ENCODE results near the gene MKRN2.

The MKRN2 gene

GRCh38 chr3:12556314-12556689, 585 bp upstream of the MKRN2 start:
- no peak for DNase-seq (ENCODE audit: low spot score)

- DNase-seq (ENCODE audit: low spot score): peak; percentile 31
Measured at GRCh38 chr3:12557473-12558100, 700 bp downstream of the MKRN2 start.

- DNase-seq (ENCODE audit: low spot score): no peak
Measured at GRCh38 chr3:12558706-12559105, 1.8 kb downstream of the MKRN2 start.

GRCh38 chr3:12559520-12559919, 2.6 kb downstream of the MKRN2 start:
- DNase-seq (ENCODE audit: low spot score): no peak

DNA sequence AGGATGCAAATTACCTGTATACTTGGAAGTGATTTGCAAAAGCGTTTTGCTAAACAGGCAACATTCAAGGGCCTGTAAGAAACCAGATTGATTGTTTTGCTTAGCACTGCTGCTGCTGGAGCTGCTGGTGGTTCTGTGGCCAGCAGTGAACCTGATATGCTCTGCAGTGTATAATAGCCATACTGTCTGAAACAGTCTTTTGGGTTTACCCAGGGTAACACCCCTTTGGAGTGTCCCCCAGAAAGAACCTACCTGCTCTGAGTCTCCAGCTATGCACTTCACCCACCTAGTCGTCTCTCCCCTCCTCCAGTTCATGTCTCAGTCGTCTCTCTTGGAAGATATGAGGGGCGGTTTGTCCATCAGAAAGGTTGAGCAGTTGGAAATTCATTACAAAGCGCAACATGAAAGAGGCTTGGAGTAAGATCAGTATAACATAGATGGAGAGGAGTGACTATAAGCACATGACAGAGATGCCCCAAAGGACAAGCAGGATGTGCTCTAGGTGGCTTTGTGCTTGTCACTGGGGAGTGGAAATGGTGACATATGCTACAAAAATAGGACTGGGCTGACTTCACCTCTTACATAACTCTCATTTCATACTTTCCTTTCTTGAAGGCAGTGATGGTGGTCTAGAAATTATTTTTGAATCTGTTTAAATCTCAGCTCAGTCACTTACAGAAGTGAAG, 3.8 kb downstream of the MKRN2 start:
- DNase-seq (ENCODE audit: low spot score): no peak

GRCh38 chr3:12561397-12561796, 4.5 kb downstream of the MKRN2 start:
- DNase-seq (ENCODE audit: low spot score): no peak

DNA sequence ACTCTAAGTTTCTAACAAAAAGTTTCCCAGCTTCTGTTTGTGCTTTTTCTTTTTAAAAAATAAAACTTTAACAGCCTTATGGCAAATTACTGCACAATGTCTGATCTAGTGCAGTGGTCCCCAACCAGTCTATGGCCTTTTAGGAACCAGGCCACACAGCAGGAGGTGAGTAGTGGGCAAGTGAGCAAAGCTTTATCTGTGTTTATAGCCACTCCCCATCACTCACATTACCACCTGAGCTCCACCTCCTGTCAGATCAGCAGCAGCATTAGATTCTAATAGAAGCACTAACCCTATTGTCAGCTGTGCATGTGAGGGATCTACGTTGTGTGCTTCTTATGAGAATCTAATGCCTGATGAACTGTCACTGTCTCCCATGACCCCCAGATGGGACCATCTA, 5.6 kb downstream of the MKRN2 start:
- DNase-seq (ENCODE audit: low spot score): no peak

DNA sequence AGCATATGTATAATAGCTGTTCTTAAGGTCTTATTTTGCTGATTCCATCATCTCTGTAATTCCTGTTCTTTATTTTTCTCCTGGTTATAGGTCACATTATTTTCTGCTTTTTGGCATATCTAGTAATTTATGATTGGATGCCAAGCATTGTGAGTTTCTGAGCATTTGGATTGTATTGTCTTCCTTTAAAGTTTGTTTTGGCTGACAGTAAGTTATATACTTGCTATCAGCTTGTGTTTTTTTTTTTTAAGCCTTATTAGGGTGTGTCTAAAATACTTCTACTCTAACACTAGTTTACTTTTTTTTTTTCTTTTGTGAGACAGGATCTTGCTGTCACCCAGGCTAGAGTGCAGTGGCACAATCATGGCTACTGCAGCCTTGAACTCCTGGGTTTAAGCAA, 10.1 kb downstream of the MKRN2 start:
- no peak for DNase-seq (ENCODE audit: low spot score)

- DNase-seq (ENCODE audit: low spot score): no peak
Measured at GRCh38 chr3:12568747-12569146, 11.9 kb downstream of the MKRN2 start.

- no peak for DNase-seq (ENCODE audit: low spot score)
Measured at GRCh38 chr3:12569836-12570235, 12.9 kb downstream of the MKRN2 start.

DNA sequence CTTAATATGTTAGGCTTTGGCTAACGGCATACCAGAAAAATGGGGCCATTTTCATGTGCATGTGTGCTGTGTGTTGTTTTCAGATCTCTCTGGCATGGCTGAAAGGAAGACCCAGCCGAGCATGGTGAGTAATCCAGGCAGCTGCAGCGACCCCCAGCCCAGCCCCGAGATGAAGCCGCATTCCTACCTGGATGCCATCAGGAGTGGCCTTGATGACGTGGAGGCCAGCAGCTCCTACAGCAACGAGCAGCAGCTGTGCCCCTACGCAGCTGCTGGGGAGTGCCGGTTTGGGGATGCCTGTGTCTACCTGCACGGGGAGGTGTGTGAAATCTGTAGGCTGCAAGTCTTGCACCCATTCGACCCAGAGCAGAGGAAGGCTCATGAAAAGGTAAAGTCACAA, 15.1 kb downstream of the MKRN2 start:
- no peak for DNase-seq (ENCODE audit: low spot score)

DNA sequence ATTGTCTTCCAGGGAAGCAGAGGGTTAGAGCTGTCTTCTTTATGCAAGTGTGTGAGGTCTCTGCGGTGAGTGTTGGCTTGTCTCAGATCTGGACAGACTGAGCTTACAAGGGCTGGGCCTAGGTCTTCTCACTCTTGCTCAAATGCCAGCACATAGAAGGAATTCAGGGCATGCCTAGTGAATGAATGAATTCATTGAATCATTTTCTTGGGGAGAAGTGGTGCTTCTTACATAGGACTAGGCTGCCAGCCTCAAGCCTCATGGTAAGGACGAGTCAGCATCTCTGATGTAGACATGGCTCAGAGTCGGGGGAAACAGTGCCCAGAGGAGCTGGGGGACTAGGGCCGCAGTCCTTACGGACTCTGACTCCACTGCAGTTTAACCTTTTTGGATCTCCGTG, 17.2 kb downstream of the MKRN2 start:
- no peak for DNase-seq (ENCODE audit: low spot score)

DNA sequence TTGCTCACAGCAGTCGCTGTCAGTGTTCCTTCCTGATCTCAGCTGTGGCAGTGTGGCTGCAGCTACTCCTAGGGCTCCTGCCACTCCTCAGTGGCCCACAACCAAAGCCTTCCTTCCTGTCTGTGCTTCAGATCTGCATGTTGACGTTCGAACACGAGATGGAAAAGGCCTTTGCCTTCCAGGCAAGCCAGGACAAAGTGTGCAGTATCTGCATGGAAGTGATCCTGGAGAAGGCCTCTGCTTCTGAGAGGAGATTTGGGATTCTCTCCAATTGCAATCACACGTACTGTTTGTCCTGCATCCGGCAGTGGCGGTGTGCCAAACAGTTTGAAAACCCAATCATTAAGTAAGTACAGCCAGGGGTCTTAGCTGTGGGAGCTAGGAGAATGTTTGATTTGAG, 17.8 kb downstream of the MKRN2 start:
- DNase-seq (ENCODE audit: low spot score): no peak

GRCh38 chr3:12577379-12577778, 20.5 kb downstream of the MKRN2 start:
- no peak for DNase-seq (ENCODE audit: low spot score)

DNA sequence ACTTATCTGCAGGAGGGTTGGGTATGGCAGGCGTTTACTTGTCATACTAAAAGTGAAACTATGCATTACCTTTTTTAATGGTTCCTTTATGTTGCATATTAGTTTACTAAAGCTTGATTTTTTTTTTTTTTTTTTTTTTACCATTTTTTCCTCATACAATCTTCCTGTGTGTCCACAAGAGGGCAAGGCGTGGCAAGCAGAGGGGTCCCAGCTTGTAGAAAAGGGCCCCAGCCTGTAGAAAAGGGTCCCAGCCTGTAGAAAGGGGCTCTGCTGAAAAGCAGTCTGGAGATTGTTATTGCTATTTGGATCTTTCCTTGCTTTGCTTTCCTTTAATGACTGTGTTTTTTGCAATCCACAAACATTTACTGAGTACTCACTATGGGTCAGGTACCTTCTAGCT, 21.9 kb downstream of the MKRN2 start:
- DNase-seq (ENCODE audit: low spot score): no peak

DNA sequence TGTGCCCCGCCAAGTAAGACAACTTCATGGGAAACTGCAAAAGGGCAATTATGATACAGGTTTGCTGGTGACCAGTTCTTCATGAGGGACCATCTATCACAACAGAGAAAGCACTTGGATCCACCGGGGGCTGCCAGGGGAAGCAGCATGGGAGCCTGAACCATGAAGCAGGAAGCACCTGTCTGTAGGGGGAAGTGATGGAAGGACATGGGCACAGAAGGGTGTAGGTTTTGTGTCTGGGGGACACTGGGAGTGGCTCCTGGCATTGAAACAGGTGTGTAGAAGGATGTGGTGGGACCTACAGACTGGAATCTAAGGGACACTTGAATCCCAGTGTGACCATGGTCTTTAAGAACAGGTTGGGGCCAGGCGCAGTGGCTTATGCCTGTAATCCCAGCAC, 22.6 kb downstream of the MKRN2 start:
- DNase-seq (ENCODE audit: low spot score): no peak

DNA sequence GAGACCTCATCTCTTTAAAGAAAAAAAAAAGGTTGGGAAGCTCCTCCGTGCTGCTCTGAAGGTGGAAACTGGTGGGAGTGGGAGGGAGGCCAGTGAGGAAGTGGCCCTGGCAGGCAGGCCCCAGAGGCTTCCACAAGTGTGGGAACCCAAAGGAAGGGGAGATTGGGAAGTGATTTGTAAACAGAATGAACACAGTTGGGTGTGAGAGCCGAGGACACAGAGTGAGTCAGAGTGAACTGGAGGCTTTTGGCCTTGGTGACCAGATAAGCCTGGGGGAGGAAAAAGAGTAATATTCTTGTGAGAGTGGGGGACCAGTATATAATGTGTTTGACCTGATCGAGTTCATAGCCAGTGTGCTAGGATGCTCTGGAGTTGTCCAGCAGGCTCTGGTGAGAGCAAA, 23.0 kb downstream of the MKRN2 start:
- no peak for DNase-seq (ENCODE audit: low spot score)

DNA sequence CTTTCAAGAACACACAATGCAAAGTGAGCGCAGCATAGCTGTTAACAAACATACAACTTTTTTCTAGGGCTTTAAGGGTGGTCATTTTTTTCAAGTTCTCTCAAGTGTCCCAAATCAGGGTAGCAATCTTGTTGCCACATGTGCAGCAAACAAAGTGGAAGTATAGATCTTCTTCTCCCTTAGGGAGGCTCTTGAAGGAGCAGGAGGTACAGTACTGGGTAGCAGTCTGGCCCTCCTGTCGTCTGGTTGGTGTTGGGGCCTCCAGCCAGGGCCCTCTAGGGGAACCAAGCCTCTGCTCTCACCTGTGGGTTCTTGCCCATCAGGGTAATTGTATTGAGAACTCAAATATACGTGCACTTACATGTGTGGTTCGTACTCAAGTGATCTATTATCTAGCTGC, 25.8 kb downstream of the MKRN2 start:
- DNase-seq (ENCODE audit: low spot score): no peak

GRCh38 chr3:12583280-12583679, 26.4 kb downstream of the MKRN2 start:
- DNase-seq (ENCODE audit: low spot score): no peak

DNA sequence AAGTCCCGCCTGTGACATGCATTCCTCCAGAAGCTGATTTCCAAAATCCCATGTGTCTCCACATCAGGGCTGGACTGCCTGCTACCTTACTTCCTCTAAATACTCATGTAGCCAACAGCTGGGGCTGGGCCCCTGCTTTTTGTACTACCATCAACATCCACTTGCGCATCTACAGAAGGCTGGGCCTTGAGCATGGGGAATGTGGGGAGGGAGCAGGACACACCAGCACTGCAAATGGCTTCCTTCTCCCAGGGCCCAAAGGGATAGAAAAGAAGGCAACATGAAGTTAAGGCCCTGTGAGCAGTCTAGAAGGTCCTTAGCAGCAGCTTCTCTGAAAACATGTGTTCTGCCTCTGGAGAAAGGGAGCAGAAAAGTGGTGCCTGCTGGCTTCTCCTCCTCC, 27.2 kb downstream of the MKRN2 start:
- DNase-seq (ENCODE audit: low spot score): no peak

DNA sequence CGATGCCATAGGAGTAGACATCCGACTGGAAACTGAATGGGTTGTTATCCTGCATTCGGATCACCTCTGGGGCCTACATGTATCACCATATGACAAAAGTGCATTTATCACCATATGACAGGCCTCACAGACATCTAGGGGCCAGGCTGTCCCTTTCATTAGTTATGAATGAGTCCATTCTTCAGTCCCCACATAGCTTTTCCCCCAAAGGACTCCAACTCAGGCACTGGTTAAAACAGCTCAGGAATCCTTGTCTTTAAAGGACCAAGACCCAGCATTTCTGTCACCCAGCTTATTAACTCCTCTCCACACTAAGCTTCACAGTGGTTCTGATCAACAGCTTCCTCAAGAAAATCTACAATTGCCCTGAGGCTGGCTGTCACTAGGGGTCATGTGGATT, 28.3 kb downstream of the MKRN2 start:
- DNase-seq (ENCODE audit: low spot score): no peak

DNA sequence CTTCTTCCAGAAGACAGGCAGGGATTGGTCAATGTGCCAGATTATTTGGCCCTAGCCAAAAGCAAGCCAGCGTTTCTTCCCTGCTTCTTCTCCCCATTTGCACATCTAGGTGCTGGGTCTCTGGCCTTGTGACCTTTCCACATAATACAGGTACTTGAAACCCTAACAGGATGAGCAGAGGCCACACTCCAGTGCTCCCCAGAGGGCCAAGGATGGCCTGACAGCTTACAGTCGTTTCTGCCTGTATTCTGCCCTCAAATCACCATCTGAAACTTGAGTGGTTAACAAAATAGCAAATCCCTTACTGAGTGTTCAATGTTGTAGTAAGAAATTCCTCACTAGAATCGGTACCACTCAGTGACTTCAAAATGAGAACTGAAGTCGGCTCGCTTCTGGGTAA, 29.1 kb downstream of the MKRN2 start:
- no peak for DNase-seq (ENCODE audit: low spot score)

- DNase-seq (ENCODE audit: low spot score): no peak
Measured at GRCh38 chr3:12586403-12586802, 29.5 kb downstream of the MKRN2 start.

Data from kidney tubule cell (primary cell).